SK-N-SH (cell line): ENCODE results near the gene JAKMIP3. TPM values are rescaled to one million over a fixed set of nuclear protein-coding genes. Genes with fewer than 3 reads are reported as not detected.

Experiments
- CTCF ChIA-PET: fragments of 300-600, 350-600 bp; formaldehyde crosslinking; extraction: SDS; loops from one replicate; lab custom pipeline; 2021; lab: Yijun Ruan, JAX
- POLR2A ChIA-PET: fragments of 350-600 bp; sonication (Branson Sonifier 250); formaldehyde crosslinking; extraction: SDS; loops from one replicate; lab custom pipeline; 2020; ENCODE audit warnings: antibody characterized with exemption, inconsistent platforms; lab: Yijun Ruan, JAX
- DNase-seq: peaks from one replicate; pipeline ENCODE4 v3.0.0; 2012
- H2AFZ ChIP-seq: fragments of 200-600 bp; sonication (generic); 2 replicates; pipeline ENCODE4 v1.8.1; 2016; ENCODE audit warnings: antibody characterized with exemption, mild to moderate bottlenecking, low read depth
- H3F3A ChIP-seq: fragments of 200-600 bp; sonication (generic); replicated peaks from 2 replicates; pipeline ENCODE3; 2016; ENCODE audit warnings: antibody characterized with exemption, mild to moderate bottlenecking; ENCODE audit not compliant: insufficient read depth
- H3K27ac ChIP-seq, 2 experiments: fragments of 200-500 bp in 1 of 2; fragments of 200-600 bp in 1 of 2; sonication (Bioruptor generic) in 1 of 2; sonication (generic), shearing (Covaris generic) in 1 of 2; 2 replicates each; pipeline versions ENCODE4 v1.5.1 to v1.6.1; 2014 to 2016; ENCODE audit warnings: low read depth in 2 of 2, inconsistent platforms in 1 of 2, low read length in 1 of 2, mild to moderate bottlenecking in 1 of 2, mixed read lengths in 1 of 2
- H3K27me3 ChIP-seq: fragments of 200-600 bp; sonication (generic), shearing (Covaris generic); 2 replicates; pipeline ENCODE4 v1.6.1; 2016; ENCODE audit warnings: mixed run types; ENCODE audit not compliant: insufficient read depth
- H3K36me3 ChIP-seq, 2 experiments: fragments of 200-500 bp in 1 of 2; fragments of 200-600 bp in 1 of 2; sonication (Bioruptor generic) in 1 of 2; sonication (generic) in 1 of 2; replicated peaks in 1 of 2; 2 replicates each; pipeline versions ENCODE3 to v1.5.1; 2014 to 2016; ENCODE audit warnings: low read length in 1 of 2, mild to moderate bottlenecking in 1 of 2; ENCODE audit not compliant: insufficient read depth in 2 of 2, control insufficient read depth in 1 of 2
- H3K4me1 ChIP-seq, 2 experiments: fragments of 200-500 bp in 1 of 2; fragments of 200-600 bp in 1 of 2; sonication (Bioruptor generic) in 1 of 2; sonication (generic), shearing (Covaris generic) in 1 of 2; 2 replicates each; pipeline versions ENCODE4 v1.5.1 to v1.6.1; 2014 to 2016; ENCODE audit warnings: low read depth in 1 of 2, low read length in 1 of 2, mixed run types in 1 of 2; ENCODE audit not compliant: insufficient read depth in 2 of 2, control insufficient read depth in 1 of 2
- H3K4me2 ChIP-seq: fragments of 200-600 bp; sonication (generic), shearing (Covaris generic); 2 replicates; pipeline ENCODE4 v1.6.1; 2017; ENCODE audit warnings: mixed run types
- H3K4me3 ChIP-seq, 2 experiments: fragments of 200-500 bp in 1 of 2; fragments of 200-600 bp in 1 of 2; sonication (Bioruptor generic) in 1 of 2; sonication (generic), shearing (Covaris generic) in 1 of 2; 2 replicates each; pipeline versions ENCODE4 v1.5.1 to v1.8.1; 2014 to 2016; ENCODE audit warnings: low read depth in 2 of 2, inconsistent platforms in 1 of 2, low read length in 1 of 2, mild to moderate bottlenecking in 1 of 2, mixed read lengths in 1 of 2, moderate library complexity in 1 of 2
- H3K79me2 ChIP-seq: fragments of 200-600 bp; sonication (generic); 2 replicates; pipeline ENCODE4 v1.8.1; 2017; ENCODE audit warnings: mild to moderate bottlenecking; ENCODE audit not compliant: insufficient read depth
- H3K9ac ChIP-seq: fragments of 200-600 bp; sonication (generic); 2 replicates; pipeline ENCODE4 v1.6.1; 2017; ENCODE audit warnings: mixed run types
- H3K9me2 ChIP-seq: fragments of 200-600 bp; sonication (generic); 2 replicates; pipeline ENCODE4 v1.6.1; 2017; ENCODE audit warnings: mixed run types
- H3K9me3 ChIP-seq: fragments of 200-600 bp; sonication (generic); 2 replicates; pipeline ENCODE4 v1.6.1; 2017; ENCODE audit warnings: mixed run types, mild to moderate bottlenecking, moderate library complexity
- H4K20me1 ChIP-seq: fragments of 200-600 bp; sonication (generic); 2 replicates; pipeline ENCODE4 v1.6.1; 2017; ENCODE audit warnings: mild to moderate bottlenecking, mixed run types; ENCODE audit not compliant: insufficient read depth
- CTCF ChIP-seq: fragments of 200-600 bp; sonication (generic); IDR thresholded peaks from 2 replicates; pipeline ENCODE4 v1.6.1; 2017; ENCODE audit warnings: antibody characterized with exemption, mild to moderate bottlenecking, moderate library complexity
- EP300 ChIP-seq, 2 experiments: IDR thresholded peaks; 2 replicates each; pipeline versions ENCODE4 v1.4.0 to v1.6.1; 2012; ENCODE audit warnings: borderline replicate concordance in 1 of 2, low read depth in 1 of 2, low read length in 1 of 2
- FOXJ3 ChIP-seq: sonication (generic); formaldehyde crosslinking; IDR thresholded peaks from 2 replicates; pipeline ENCODE4 v1.5.1; 2020; ENCODE audit warnings: mild to moderate bottlenecking, missing genetic modification reagents
- FOXM1 ChIP-seq: IDR thresholded peaks from 2 replicates; pipeline ENCODE4 v1.4.0; 2012; ENCODE audit warnings: low read depth, mild to moderate bottlenecking
- GATA2 ChIP-seq: sonication (generic); formaldehyde crosslinking; IDR thresholded peaks from 2 replicates; pipeline ENCODE4 v1.5.0; 2020; ENCODE audit warnings: mild to moderate bottlenecking, missing genetic modification reagents
- JUND ChIP-seq: IDR thresholded peaks from 2 replicates; pipeline ENCODE4 v1.4.0; 2012
- MEF2A ChIP-seq: IDR thresholded peaks from 2 replicates; pipeline ENCODE4 v1.4.0; 2012; ENCODE audit warnings: low read depth, borderline replicate concordance
- RAD21 ChIP-seq: IDR thresholded peaks from 2 replicates; pipeline ENCODE4 v1.6.1; 2012; ENCODE audit warnings: mild to moderate bottlenecking, low read length
- REST ChIP-seq: IDR thresholded peaks from 2 replicates; pipeline ENCODE4 v1.6.1; 2012; ENCODE audit warnings: mild to moderate bottlenecking, low read depth, low read length, moderate library complexity
- RFX5 ChIP-seq: IDR thresholded peaks from 2 replicates; pipeline ENCODE4 v1.6.1; 2012; ENCODE audit warnings: mild to moderate bottlenecking, improper control_type of control experiment, low read length
- RXRA ChIP-seq: IDR thresholded peaks from 2 replicates; pipeline ENCODE4 v1.4.0; 2012; ENCODE audit warnings: low read depth, mild to moderate bottlenecking, borderline replicate concordance
- SMC3 ChIP-seq: IDR thresholded peaks from 2 replicates; pipeline ENCODE4 v1.6.1; 2012; ENCODE audit warnings: low read depth, low read length, improper control_type of control experiment
- USF2 ChIP-seq: fragments of 150-350 bp; IDR thresholded peaks from 2 replicates; pipeline ENCODE4 v1.6.1; 2017; ENCODE audit warnings: antibody characterized with exemption, low read length, low read depth, borderline replicate concordance
- WGBS: methylation state at CpG from one replicate; pipeline ENCODE4 v1.1.6; 2017; ENCODE audit warnings: low lambda C conversion rate; 5-methylcytosine and 5-hydroxymethylcytosine counted together
- polyA plus RNA-seq, 3 experiments: library from polyadenylated mRNA; depleted of rRNA; stranded (reverse); fragments of >200 nt; gene quantifications; 2 replicates each; pipeline ENCODE4 v1.2.3, GENCODE V29; 2012
- TF ChIP-seq, protein P1 (sequence below): IDR thresholded peaks from 2 replicates; pipeline ENCODE4 v1.4.0; 2012; ENCODE audit warnings: low read depth, borderline replicate concordance

The JAKMIP3 gene
- polyA plus RNA-seq, 1 of the 3 experiments (the other 2 are of a cell fraction) = 0.02 TPM

DNA sequence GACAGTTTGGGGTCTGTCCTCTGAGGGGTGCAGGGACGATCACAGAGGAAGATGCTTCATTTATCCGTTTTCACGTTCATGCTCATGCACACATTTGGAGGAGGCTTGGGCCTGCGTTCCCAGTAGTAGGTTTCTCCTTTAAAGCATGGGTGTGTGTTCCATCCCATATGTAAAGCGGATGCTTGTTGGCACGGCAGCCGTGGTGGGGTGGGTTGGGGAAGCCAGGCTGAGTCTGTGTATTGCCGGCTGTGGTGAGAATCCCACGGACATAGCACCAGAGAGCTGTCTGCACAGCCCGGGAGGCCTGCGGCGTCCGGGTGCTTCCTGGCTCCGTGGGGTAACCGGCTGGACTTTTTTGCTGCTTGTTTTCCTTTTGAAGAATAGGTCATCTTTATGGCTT lies 440 bp downstream of the JAKMIP3 start:
- Histone ChIP-seq H3F3A (no peaks in the 10 kb centered on the region), H3K27me3 (no peaks in the 10 kb centered on the region), H3K9ac (no peak overlapping the region), H3K4me3 (no peak overlapping the region), H3K4me2 (no peak overlapping the region), H3K9me2 (no peaks in the 10 kb centered on the region), H3K79me2 (no peaks in the 10 kb centered on the region), H4K20me1 (no peaks in the 10 kb centered on the region), H3K9me3 (no peaks in the 10 kb centered on the region), H3K4me1 (no peaks in the 10 kb centered on the region; a peak in 1 of 4 replicates), H3K36me3 (no peaks in the 10 kb centered on the region), H2AFZ (no peak overlapping the region), H3K27ac (no peak overlapping the region)
- no peak for DNase-seq
- ChIA-PET CTCF (interaction anchor here (1.9 kb wide), 1 partner anchor 77 kb away, joined by 5 read pairs; no protein-coding TSS in a partner anchor), POLR2A (no interaction called here)
- 38% methylated on average over 6 of the region's 15 CpGs for WGBS
- TF ChIP-seq CTCF = no peak
- TF ChIP-seq RFX5 = no peak
- no peak for TF ChIP-seq JUND
- no peak for TF ChIP-seq USF2
- no peak for TF ChIP-seq RXRA
- no peak for TF ChIP-seq EP300 (IDR thresholded peaks at IDR 0.05; ENCODE audit: borderline replicate concordance in 1 of 2, low read depth in 1 of 2, low read length in 1 of 2)
- TF ChIP-seq REST = no peak
- no peak for TF ChIP-seq FOXJ3 (CRISPR knock-in tag)
- no peak for TF ChIP-seq FOXM1
- TF ChIP-seq MEF2A = no peak
- no peak for TF ChIP-seq GATA2 (CRISPR knock-in tag)
- TF ChIP-seq, protein P1, sequence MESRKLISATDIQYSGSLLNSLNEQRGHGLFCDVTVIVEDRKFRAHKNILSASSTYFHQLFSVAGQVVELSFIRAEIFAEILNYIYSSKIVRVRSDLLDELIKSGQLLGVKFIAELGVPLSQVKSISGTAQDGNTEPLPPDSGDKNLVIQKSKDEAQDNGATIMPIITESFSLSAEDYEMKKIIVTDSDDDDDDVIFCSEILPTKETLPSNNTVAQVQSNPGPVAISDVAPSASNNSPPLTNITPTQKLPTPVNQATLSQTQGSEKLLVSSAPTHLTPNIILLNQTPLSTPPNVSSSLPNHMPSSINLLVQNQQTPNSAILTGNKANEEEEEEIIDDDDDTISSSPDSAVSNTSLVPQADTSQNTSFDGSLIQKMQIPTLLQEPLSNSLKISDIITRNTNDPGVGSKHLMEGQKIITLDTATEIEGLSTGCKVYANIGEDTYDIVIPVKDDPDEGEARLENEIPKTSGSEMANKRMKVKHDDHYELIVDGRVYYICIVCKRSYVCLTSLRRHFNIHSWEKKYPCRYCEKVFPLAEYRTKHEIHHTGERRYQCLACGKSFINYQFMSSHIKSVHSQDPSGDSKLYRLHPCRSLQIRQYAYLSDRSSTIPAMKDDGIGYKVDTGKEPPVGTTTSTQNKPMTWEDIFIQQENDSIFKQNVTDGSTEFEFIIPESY = no peak
- TF ChIP-seq RAD21 = no peak
- no peak for TF ChIP-seq SMC3
